Measurements from ENCODE around the gene LIPM.

DNA sequence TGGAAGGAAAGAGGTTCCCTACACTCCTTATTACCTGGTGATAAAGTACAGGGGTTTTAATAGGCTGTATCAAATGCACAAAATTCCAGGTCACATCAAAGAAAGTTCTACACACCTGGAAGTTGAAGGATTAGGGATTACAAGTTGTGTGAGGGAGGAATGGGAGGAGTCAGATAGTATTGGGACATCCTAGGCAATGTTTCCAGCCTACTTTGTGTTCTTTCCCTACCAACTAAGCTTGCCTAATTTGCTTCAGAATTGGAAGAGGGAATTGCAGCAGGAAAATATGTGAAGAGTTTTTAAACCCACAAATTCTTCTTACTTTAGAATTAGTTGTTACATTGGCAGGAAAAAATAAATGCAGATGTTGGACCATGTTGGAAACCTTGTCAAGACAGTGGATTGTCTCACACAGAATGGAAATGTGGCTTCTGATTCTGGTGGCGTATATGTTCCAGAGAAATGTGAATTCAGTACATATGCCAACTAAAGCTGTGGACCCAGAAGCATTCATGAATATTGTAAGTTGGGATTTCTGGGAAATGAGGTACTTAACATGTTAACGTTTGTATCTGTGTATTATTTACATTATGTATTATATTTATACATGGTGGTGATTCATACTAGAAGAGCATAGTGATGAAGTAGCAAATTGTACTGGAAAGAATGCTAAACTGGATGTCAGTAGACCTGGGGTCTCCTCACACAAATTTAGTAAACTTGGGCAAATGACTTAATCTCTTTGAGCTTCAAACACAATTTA is at the start of gene LIPM:
- TF ChIP-seq, protein P1, sequence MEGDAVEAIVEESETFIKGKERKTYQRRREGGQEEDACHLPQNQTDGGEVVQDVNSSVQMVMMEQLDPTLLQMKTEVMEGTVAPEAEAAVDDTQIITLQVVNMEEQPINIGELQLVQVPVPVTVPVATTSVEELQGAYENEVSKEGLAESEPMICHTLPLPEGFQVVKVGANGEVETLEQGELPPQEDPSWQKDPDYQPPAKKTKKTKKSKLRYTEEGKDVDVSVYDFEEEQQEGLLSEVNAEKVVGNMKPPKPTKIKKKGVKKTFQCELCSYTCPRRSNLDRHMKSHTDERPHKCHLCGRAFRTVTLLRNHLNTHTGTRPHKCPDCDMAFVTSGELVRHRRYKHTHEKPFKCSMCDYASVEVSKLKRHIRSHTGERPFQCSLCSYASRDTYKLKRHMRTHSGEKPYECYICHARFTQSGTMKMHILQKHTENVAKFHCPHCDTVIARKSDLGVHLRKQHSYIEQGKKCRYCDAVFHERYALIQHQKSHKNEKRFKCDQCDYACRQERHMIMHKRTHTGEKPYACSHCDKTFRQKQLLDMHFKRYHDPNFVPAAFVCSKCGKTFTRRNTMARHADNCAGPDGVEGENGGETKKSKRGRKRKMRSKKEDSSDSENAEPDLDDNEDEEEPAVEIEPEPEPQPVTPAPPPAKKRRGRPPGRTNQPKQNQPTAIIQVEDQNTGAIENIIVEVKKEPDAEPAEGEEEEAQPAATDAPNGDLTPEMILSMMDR (IDR thresholded peaks at IDR 0.05) = no peak
- no peak for TF ChIP-seq POLR2AphosphoS5 (IDR thresholded peaks at IDR 0.05)
- TF ChIP-seq EP300 (IDR thresholded peaks at IDR 0.05) = no peak
- no peak for TF ChIP-seq POLR2A (IDR thresholded peaks at IDR 0.05)

All from sigmoid colon (tissue), 4 donors.